Osteocyte (in vitro differentiated cells): ENCODE measurements around the gene SIM2. TPM values are rescaled to one million over a fixed set of nuclear protein-coding genes. Genes with fewer than 3 reads are reported as not detected.

Experiments
- DNase-seq: peaks from one replicate; pipeline ENCODE4 v3.0.0; 2021; ENCODE audit warnings: mixed read lengths; ENCODE audit not compliant: unreplicated experiment; ENCODE audit errors: extremely low spot score
- H3K27ac Mint-ChIP-seq: one replicate; pipeline ENCODE4 v1.8.0; 2021; ENCODE audit warnings: mild to moderate bottlenecking, mixed read lengths; ENCODE audit not compliant: unreplicated experiment
- H3K27me3 Mint-ChIP-seq: one replicate; pipeline ENCODE4 v1.8.0; 2021; ENCODE audit warnings: mixed read lengths; ENCODE audit not compliant: unreplicated experiment
- H3K36me3 Mint-ChIP-seq: one replicate; pipeline ENCODE4 v1.8.0; 2021; ENCODE audit warnings: mixed read lengths; ENCODE audit not compliant: unreplicated experiment
- H3K4me1 Mint-ChIP-seq: one replicate; pipeline ENCODE4 v1.8.0; 2021; ENCODE audit warnings: mixed read lengths; ENCODE audit not compliant: unreplicated experiment
- H3K4me3 Mint-ChIP-seq: one replicate; pipeline ENCODE4 v1.8.0; 2021; ENCODE audit warnings: mild to moderate bottlenecking, moderate library complexity, mixed read lengths; ENCODE audit not compliant: unreplicated experiment
- H3K9me3 Mint-ChIP-seq: one replicate; pipeline ENCODE4 v1.8.0; 2021; ENCODE audit warnings: mixed read lengths; ENCODE audit not compliant: unreplicated experiment
- total RNA-seq: library from RNA; stranded (reverse); gene quantifications from 2 replicates; pipeline ENCODE4 v1.2.1, GENCODE V29; 2021
- TF ChIP-seq, protein P1 (sequence below): fragments of 200-600 bp; sonication (generic); IDR thresholded peaks from 2 replicates; pipeline ENCODE4 v1.5.0; 2021; ENCODE audit warnings: antibody characterized with exemption, mild to moderate bottlenecking, moderate library complexity

The SIM2 gene
- total RNA-seq, 1 donor from 2014 or later, result 1.5 TPM

DNA sequence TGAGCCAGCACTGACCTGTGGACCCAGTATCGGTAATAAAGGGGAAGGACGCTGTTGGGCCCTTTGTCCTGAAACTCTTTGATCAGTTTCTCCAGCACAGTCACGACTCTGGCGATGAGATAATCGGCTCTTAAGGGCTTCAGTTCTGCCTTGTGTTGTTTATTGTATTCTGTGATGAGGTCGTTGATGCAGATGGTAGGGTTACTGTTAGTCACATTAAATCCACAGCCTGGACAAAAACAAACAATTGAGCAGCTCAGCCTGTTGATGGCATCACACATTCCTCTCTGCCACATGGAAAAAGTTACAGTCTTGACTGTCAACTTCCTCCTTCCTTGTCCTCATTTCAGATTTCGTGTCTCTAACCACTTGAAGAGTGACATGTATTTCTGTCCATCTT lies 57.6 kb downstream of the SIM2 start:
- peaks cover 23% of the 10 kb centered on the region for H3K36me3 Mint-ChIP-seq
- H3K9me3 Mint-ChIP-seq, result no peaks in the 10 kb centered on the region
- no peaks in the 10 kb centered on the region for H3K27me3 Mint-ChIP-seq
- peaks cover 26% of the 10 kb centered on the region for H3K4me1 Mint-ChIP-seq
- H3K4me3 Mint-ChIP-seq, result no peak overlapping the region
- no peak for DNase-seq
- H3K27ac Mint-ChIP-seq, result peak overlapping the region; percentile 28
- TF ChIP-seq, protein P1, sequence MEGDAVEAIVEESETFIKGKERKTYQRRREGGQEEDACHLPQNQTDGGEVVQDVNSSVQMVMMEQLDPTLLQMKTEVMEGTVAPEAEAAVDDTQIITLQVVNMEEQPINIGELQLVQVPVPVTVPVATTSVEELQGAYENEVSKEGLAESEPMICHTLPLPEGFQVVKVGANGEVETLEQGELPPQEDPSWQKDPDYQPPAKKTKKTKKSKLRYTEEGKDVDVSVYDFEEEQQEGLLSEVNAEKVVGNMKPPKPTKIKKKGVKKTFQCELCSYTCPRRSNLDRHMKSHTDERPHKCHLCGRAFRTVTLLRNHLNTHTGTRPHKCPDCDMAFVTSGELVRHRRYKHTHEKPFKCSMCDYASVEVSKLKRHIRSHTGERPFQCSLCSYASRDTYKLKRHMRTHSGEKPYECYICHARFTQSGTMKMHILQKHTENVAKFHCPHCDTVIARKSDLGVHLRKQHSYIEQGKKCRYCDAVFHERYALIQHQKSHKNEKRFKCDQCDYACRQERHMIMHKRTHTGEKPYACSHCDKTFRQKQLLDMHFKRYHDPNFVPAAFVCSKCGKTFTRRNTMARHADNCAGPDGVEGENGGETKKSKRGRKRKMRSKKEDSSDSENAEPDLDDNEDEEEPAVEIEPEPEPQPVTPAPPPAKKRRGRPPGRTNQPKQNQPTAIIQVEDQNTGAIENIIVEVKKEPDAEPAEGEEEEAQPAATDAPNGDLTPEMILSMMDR, result no peak

DNA sequence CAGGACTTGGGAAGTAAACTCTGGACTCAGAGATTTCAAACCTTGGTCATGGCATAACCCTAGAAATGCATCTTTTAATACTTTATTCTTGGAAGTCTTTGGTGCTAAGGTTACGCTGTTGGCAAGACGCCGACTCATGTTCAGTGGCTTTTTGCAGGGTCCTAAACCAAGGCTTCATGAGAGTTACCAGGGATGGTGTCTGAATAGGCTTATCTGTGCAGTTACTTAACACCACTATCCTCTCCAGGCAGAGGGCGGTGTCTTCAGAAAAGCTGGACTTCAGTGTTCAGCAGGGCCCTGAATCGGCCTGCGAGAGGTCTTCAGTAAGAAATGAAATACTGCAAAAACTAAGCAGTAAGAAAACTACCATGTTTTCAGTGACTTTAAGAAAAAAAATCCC lies 58.3 kb downstream of the SIM2 start:
- Mint-ChIP-seq H3K9me3 (no peaks in the 10 kb centered on the region), H3K27me3 (no peaks in the 10 kb centered on the region), H3K36me3 (peaks cover 23% of the 10 kb centered on the region), H3K4me3 (no peak overlapping the region), H3K27ac (no peak overlapping the region), H3K4me1 (peaks cover 26% of the 10 kb centered on the region)
- DNase-seq, result no peak
- TF ChIP-seq, protein P1, result no peak

DNA sequence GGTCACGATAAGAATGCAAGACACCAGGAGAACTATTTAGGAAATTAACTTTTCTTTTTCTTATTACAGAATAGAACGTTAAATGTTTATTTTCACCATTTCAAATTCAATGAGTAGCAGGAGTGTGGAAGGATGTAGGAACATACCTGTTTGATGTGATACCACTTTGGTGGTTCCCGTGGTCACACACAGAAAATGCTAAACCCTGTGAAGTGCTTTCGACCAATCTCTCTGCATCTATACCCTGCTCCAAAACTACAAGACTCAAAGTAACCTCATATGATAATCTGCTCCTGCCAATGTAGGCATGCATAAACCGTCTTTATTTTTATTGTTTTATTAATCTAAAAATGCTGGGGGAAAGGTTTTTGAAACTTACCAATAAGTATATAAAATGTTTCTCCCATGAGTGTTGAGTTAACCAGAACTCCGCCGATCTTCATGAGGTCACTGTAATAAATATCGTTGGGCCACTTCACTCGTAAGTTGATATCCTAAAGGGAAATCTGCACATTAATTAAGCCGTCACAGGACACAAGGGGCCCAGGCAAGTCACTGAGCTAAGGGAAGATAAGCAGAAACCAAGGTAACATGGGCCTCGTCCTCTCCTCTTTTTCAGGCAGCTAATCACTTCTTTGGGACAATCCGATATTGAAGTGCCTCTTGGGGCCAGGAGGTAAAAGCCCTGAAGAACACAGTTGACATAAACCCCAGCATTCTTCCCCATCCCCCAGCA lies 60.6 kb downstream of the SIM2 start:
- Mint-ChIP-seq H3K4me1 (peaks cover 9% of the 10 kb centered on the region), H3K27ac (no peak overlapping the region), H3K36me3 (peaks cover 26% of the 10 kb centered on the region), H3K4me3 (no peak overlapping the region), H3K27me3 (no peaks in the 10 kb centered on the region), H3K9me3 (no peaks in the 10 kb centered on the region)
- DNase-seq, result no peak
- TF ChIP-seq, protein P1, result no peak

DNA sequence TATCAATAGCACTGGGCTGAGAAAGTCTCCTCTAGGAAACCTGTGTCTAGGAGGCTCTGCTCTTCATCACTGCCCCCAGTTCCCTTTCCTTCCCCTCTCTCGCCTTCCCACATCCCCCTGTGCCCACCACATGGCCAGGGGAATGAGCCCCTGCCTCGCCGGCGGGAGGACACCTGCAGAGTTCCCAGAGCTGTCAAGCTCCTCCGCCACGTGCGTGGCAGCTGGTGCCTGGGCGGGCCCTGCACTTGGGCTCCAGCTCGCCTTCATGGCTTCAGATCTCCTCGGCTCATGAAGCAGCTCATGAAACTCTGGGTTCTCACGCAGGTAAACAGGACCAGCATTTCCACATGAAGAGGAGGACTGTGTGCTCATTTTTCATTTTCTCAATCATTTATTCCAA lies 62.8 kb downstream of the SIM2 start:
- Mint-ChIP-seq H3K9me3 (no peaks in the 10 kb centered on the region), H3K27ac (no peak overlapping the region)
- TF ChIP-seq, protein P1, result no peak

DNA sequence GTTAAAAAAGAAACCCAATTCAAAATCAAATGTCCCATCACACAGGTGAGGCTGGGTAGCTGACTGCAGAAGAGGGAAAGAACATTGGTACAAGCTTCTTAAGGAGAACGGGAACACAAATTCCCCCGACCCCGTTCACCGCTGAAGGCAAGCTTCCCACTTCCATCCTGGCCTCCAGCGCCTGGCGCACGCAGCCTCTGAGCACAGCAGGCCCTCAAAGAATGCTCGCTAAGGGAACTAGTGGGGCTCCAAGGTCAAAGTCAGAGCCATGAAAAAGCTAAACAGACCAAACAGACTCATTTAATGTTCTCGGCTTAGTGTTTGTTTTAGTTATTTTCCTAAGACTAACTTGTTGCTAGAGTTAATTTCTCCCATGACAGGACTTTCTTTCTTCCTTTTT lies 63.7 kb downstream of the SIM2 start:
- H3K36me3 Mint-ChIP-seq, result peaks cover 12% of the 10 kb centered on the region
- no peak for DNase-seq
- H3K4me3 Mint-ChIP-seq, result no peak overlapping the region
- H3K27ac Mint-ChIP-seq, result no peak overlapping the region
- H3K4me1 Mint-ChIP-seq, result no peaks in the 10 kb centered on the region
- no peaks in the 10 kb centered on the region for H3K9me3 Mint-ChIP-seq
- H3K27me3 Mint-ChIP-seq, result no peaks in the 10 kb centered on the region
- TF ChIP-seq, protein P1, result no peak

More for the DNA sequence above, 62.8 kb downstream of the SIM2 start:
- H3K4me1 Mint-ChIP-seq, result peaks cover 1% of the 10 kb centered on the region
- H3K36me3 Mint-ChIP-seq, result peaks cover 13% of the 10 kb centered on the region
- H3K4me3 Mint-ChIP-seq, result no peak overlapping the region
- DNase-seq, result no peak
- H3K27me3 Mint-ChIP-seq, result no peaks in the 10 kb centered on the region
